ENCODE results near the gene PTPN12.

PTPN12 gene

DNA sequence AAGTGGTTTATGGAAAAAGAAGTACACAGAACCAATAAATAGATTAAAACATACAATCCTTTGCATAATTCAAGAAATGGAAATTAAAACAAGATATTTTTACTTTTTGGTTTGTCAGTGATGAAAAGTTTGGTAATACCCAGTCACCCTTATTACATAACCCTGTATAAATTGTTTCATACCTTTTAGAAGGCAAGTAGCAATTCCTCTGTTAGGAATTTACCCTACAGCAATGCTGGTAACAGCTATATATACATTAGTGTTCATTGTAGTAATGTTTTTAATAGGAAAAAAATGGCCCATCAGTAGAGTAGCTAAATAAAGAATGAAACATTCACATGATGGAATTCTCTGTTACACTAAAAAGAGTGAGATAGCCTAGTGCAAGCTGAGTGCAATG, 42.7 kb downstream of the PTPN12 start:
- Histone ChIP-seq H3K9me3 (ENCODE audit: control insufficient read depth, insufficient read depth, low read length) (no peaks in the 10 kb centered on the region), H3K9ac (ENCODE audit: low read depth, low read length) (no peak overlapping the region), H3K36me3 (ENCODE audit: insufficient read depth, low read length) (peaks cover 5% of the 10 kb centered on the region; the same call in 1 of the 2 replicates), H3K4me1 (ENCODE audit: insufficient read depth, low read length) (no peaks in the 10 kb centered on the region)

DNA sequence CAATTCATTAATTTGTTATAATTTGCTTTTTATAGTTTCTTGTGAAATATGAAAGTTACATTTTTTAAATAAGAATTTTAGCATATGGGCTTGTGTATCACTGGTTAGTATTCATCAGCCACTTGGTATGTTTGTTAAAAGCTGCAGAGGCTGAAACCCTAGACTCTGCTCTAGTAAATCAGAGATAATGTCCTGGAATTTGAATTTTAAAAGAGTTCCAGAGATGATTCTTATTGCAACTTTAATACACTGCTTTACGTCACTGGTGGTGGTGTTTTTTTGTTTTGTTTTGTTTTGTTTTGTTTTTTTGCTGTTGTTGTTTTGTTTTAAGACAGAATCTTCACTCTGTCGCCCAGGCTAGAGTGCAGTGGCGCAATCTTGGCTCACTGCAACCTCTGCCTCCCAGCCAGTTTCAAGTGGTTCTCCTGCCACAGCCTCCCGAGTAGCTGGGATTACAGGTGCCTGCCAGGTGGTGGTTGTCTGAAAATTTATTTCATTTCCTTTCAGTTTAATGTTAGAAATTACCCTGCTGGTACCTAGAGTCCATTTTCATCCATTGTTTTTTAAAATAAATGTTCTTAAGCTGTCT, 43.8 kb downstream of the PTPN12 start:
- Histone ChIP-seq H3K9ac (ENCODE audit: low read depth, low read length) (no peak overlapping the region), H3K4me1 (ENCODE audit: insufficient read depth, low read length) (no peaks in the 10 kb centered on the region), H3K9me3 (ENCODE audit: control insufficient read depth, insufficient read depth, low read length) (no peaks in the 10 kb centered on the region), H3K36me3 (ENCODE audit: insufficient read depth, low read length) (peaks cover 5% of the 10 kb centered on the region; the same call in 1 of the 2 replicates)

DNA sequence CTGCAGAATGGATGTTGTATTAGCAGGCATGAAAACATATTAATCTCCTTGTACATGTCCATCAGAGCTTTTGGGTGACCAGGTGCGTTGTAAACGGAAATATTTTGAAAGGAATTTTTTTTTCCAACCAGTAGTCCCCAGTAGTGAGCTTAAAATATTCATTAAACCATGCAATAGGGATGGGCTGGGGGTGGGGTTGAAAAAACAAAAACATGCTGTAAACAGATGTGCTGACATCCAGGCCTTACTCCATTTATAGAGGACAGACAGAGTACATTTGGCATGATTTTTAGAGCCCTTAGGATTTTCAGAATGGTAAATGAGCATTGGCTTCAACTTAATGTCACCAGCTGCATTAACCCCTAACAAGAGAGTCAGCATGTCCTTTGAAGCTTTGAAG, 50.2 kb downstream of the PTPN12 start:
- Histone ChIP-seq H3K36me3 (ENCODE audit: insufficient read depth, low read length) (peaks cover 6% of the 10 kb centered on the region), H3K9ac (ENCODE audit: low read depth, low read length) (no peak overlapping the region), H3K9me3 (ENCODE audit: control insufficient read depth, insufficient read depth, low read length) (no peaks in the 10 kb centered on the region), H3K4me1 (ENCODE audit: insufficient read depth, low read length) (no peaks in the 10 kb centered on the region)

DNA sequence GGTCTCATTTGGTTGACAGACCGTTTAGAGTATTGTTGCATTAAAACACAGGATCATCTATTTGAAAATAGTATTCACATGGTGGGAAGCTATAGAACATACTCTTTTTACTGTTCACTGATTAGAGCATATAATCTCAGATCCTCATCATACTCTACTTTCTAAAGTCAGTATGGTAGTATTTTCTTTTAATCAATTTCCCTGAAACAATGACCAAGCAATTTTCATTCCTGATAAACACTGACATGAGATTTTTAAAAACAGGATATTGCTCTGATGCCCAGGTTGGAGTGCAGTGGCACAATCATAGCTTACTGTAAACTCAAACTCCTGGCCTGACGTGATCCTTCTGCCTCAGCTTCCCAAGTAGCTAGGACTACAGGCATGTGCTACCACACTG, 63.9 kb downstream of the PTPN12 start:
- no peaks in the 10 kb centered on the region for H3K9me3 ChIP-seq (ENCODE audit: control insufficient read depth, insufficient read depth, low read length)
- H3K4me1 ChIP-seq (ENCODE audit: insufficient read depth, low read length), result no peaks in the 10 kb centered on the region
- no peak overlapping the region for H3K9ac ChIP-seq (ENCODE audit: low read depth, low read length)
- peaks cover 20% of the 10 kb centered on the region for H3K36me3 ChIP-seq (ENCODE audit: insufficient read depth, low read length)

DNA sequence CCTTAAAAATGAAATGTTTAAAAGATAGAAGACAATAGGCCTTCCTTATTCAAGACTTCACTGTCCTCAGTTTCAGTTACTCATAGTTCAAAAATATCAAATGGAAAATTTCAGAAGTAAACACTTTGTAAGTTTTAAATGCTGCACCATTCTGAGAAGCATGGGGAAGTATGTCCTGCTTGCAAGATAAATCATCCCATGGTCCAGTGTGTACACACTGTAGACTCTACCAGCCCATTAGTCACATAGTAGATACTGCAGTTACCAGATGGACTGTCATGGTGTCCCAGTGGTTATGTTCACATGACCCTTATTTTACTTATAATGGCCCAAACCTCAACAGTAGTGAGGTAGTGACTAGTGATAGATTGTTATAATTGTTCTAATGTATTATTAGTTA, 69.5 kb downstream of the PTPN12 start:
- Histone ChIP-seq H3K9me3 (ENCODE audit: control insufficient read depth, insufficient read depth, low read length) (no peaks in the 10 kb centered on the region), H3K36me3 (ENCODE audit: insufficient read depth, low read length) (peaks cover 3% of the 10 kb centered on the region; the same call in 1 of the 2 replicates), H3K4me1 (ENCODE audit: insufficient read depth, low read length) (no peaks in the 10 kb centered on the region), H3K9ac (ENCODE audit: low read depth, low read length) (no peak overlapping the region)

DNA sequence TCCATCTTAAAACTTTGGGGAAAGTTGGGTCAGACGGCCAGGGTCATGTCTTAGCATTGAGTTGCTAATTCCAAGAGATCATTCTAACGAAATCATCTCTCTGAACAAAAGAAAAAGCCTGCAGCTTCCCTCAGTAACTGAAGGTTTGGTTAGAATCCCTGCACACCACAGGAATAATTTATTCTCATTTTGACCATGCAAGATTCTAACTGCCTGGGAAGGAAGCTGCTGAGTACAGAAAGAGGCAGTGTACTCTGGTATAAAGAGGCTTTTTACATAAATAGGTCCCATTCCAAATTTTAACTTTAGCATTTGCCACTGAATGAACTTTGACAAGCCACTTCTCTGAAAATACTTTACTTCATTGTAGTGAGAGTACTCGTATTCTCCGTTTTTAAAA, 82.2 kb downstream of the PTPN12 start:
- Histone ChIP-seq H3K36me3 (ENCODE audit: insufficient read depth, low read length) (peaks cover 14% of the 10 kb centered on the region), H3K9ac (ENCODE audit: low read depth, low read length) (no peak overlapping the region), H3K9me3 (ENCODE audit: control insufficient read depth, insufficient read depth, low read length) (no peaks in the 10 kb centered on the region), H3K4me1 (ENCODE audit: insufficient read depth, low read length) (no peaks in the 10 kb centered on the region)

DNA sequence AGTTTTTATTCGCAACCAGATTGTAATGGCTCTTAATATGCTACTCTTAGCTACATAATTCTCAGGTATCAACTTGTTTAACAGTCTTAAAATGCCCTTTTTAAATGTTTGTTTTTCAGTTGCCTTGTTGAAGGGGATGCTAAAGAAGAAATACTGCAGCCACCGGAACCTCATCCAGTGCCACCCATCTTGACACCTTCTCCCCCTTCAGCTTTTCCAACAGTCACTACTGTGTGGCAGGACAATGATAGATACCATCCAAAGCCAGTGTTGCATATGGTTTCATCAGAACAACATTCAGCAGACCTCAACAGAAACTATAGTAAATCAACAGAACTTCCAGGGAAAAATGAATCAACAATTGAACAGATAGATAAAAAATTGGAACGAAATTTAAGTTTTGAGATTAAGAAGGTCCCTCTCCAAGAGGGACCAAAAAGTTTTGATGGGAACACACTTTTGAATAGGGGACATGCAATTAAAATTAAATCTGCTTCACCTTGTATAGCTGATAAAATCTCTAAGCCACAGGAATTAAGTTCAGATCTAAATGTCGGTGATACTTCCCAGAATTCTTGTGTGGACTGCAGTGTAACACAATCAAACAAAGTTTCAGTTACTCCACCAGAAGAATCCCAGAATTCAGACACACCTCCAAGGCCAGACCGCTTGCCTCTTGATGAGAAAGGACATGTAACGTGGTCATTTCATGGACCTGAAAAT, 89.7 kb downstream of the PTPN12 start:
- Histone ChIP-seq H3K4me1 (ENCODE audit: insufficient read depth, low read length) (no peaks in the 10 kb centered on the region), H3K9ac (ENCODE audit: low read depth, low read length) (no peak overlapping the region), H3K36me3 (ENCODE audit: insufficient read depth, low read length) (peaks cover 27% of the 10 kb centered on the region), H3K9me3 (ENCODE audit: control insufficient read depth, insufficient read depth, low read length) (no peaks in the 10 kb centered on the region)

DNA sequence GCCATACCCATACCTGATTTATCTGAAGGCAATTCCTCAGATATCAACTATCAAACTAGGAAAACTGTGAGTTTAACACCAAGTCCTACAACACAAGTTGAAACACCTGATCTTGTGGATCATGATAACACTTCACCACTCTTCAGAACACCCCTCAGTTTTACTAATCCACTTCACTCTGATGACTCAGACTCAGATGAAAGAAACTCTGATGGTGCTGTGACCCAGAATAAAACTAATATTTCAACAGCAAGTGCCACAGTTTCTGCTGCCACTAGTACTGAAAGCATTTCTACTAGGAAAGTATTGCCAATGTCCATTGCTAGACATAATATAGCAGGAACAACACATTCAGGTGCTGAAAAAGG, 90.2 kb downstream of the PTPN12 start:
- Histone ChIP-seq H3K9me3 (ENCODE audit: control insufficient read depth, insufficient read depth, low read length) (no peaks in the 10 kb centered on the region), H3K36me3 (ENCODE audit: insufficient read depth, low read length) (peaks cover 32% of the 10 kb centered on the region), H3K9ac (ENCODE audit: low read depth, low read length) (no peak overlapping the region), H3K4me1 (ENCODE audit: insufficient read depth, low read length) (no peaks in the 10 kb centered on the region)

DNA sequence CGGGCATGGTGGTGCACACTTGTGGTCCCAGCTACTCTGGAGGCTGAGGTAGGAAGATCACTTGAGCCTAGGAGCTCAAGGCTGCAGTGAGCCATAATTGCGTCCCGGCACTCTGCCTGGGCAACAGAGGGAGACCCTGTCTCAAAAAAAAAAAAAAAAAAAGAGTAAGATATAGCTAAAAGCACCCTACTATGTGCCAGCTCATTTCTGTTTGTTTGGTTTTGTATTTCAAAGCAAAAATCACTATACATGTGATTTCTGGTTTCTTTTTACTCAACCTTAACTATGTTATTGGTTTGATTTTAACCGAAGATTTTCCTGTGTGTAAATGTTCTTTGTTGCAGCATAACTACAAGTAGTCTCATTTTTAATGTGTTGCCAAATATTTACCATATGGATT, 92.7 kb downstream of the PTPN12 start:
- peaks cover 33% of the 10 kb centered on the region for H3K36me3 ChIP-seq (ENCODE audit: insufficient read depth, low read length)

DNA sequence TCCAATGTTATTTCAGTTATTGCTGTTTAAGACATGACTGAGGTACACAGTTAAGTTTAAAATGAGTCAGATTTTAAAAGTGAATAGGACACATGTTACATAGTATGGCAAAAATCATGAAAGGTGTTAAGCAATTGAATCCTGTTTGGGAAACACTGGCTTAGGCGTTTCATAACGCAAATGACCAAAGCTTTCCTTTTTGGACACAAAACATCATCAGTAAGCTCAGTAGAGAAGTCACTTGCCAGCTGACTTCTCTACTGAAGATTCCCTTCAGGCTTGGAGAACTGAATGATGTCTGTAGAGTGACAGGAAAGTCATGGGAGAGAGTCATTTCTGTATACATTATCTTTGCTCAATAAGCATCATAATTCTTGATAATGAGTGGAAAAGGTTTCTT, 94.7 kb downstream of the PTPN12 start:
- H3K9ac ChIP-seq (ENCODE audit: low read depth, low read length), result no peak overlapping the region
- peaks cover 39% of the 10 kb centered on the region for H3K36me3 ChIP-seq (ENCODE audit: insufficient read depth, low read length)
- H3K9me3 ChIP-seq (ENCODE audit: control insufficient read depth, insufficient read depth, low read length), result no peaks in the 10 kb centered on the region

More for the DNA sequence above, 92.7 kb downstream of the PTPN12 start:
- no peaks in the 10 kb centered on the region for H3K9me3 ChIP-seq (ENCODE audit: control insufficient read depth, insufficient read depth, low read length)
- H3K9ac ChIP-seq (ENCODE audit: low read depth, low read length), result no peak overlapping the region
- no peaks in the 10 kb centered on the region for H3K4me1 ChIP-seq (ENCODE audit: insufficient read depth, low read length)

DNA sequence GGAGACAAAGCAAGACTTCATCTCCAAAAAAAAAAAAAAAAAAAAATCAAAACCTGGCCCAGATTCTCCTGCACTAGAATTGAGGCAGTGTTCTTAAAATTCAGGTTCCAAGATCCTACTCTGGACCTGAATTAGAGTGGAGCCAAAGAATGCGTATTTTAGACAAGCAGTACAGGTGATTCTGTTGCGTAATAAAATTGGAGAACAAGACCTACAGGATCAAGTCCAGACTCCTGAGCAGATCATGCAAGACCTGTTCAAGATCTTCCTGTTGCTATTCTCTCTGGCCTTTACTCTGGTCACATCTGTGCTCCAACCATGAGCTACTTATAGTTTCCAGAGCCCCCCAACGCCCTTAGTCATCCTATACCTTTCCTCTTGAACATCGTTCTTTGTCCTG, 107.7 kb downstream of the PTPN12 start:
- H3K4me1 ChIP-seq (ENCODE audit: insufficient read depth, low read length), result no peaks in the 10 kb centered on the region
- no peak overlapping the region for H3K9ac ChIP-seq (ENCODE audit: low read depth, low read length)
- no peaks in the 10 kb centered on the region for H3K9me3 ChIP-seq (ENCODE audit: control insufficient read depth, insufficient read depth, low read length)
- H3K36me3 ChIP-seq (ENCODE audit: insufficient read depth, low read length), result peaks cover 10% of the 10 kb centered on the region

More for the DNA sequence above, 94.7 kb downstream of the PTPN12 start:
- H3K4me1 ChIP-seq (ENCODE audit: insufficient read depth, low read length), result no peaks in the 10 kb centered on the region

DNA sequence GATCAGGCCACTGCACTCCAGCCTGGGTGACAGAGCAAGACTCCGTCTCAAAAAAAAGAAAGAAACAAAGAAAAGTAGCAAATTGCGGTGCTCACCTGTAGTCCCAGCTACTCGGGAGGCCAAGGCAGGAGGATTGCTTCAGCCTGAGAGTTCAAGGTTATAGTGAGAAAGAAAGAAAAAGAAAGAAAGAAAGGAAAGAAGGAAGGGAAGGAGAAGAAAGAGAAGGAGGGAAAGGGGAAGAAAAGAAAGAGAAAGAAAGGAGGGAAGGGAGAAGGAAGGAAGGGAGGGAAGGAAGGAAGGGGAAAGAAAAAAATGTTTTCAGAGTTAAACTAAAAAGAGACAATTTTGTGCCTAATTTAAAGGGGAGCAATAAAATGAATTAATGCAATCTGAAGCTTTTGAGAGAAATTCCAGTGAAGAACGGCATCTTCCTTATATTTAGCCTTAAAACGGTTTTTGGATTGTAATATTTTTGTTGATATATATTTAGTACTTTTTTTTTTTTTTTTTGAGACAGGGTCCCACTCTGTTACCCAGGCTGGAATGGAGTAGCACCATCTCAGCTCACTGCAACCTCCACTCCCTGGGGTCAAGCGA, 111.7 kb downstream of the PTPN12 start:
- peaks cover 7% of the 10 kb centered on the region for H3K36me3 ChIP-seq (ENCODE audit: insufficient read depth, low read length)
- no peaks in the 10 kb centered on the region for H3K4me1 ChIP-seq (ENCODE audit: insufficient read depth, low read length)
- no peak overlapping the region for H3K9ac ChIP-seq (ENCODE audit: low read depth, low read length)
- no peaks in the 10 kb centered on the region for H3K9me3 ChIP-seq (ENCODE audit: control insufficient read depth, insufficient read depth, low read length)

DNA sequence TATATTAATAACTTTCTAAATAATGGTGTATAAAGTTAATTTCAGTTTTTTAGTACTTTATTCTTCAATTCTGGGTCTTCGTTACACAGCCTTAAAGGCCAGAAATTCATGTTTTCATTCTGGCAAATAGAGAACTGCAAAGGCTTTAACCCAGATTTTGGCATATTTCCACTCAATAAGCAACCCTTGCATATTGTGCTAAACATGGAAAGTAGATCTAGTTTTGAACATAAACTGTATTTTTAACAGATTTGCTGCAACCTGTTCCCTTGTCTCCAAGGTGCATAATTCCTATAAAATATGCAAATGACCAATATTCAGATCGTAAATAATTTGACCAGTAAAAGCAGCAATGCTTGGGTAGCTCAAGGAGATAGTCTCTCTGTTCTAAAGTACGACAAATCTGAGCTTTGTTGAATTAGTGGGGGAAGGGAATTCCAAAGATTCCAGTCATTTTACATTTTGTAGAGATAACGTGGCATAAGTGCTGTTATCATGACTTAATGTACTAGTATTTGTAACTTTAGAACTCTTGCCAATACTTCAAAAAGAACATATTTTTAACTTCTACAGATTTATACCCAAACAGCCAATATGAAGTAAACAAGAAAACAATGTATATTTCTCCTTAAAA, 112.7 kb downstream of the PTPN12 start:
- H3K9ac ChIP-seq (ENCODE audit: low read depth, low read length), result no peak overlapping the region

DNA sequence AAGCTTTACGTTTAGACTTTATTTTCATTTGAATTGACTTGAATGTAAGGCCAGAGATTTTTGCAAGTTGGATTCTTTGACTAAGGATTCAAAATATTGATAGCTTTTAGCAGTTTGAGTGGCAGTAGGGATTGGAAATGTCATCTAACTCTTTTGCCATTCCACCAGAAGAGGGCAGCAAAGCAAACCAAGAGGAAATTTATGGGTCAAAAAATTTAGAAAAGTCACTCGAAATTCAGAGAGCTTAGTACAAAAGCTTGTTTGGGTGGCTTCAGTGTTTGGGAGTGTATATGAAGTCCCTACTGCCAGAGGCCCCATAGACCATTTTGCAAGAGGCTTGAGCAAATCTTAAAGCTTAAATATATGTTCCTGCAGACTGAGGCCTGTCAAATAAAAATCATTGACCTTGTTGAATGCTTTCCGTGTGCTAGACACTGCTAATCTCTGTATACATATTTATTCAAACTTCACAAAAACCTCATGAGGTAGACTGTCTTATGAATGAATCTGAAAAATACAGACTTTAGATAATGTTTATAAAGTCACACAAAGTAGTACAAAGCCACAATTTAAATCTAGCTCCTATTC, 114.6 kb downstream of the PTPN12 start:
- Histone ChIP-seq H3K9ac (ENCODE audit: low read depth, low read length) (no peak overlapping the region), H3K4me1 (ENCODE audit: insufficient read depth, low read length) (no peaks in the 10 kb centered on the region), H3K36me3 (ENCODE audit: insufficient read depth, low read length) (peaks cover 19% of the 10 kb centered on the region), H3K9me3 (ENCODE audit: control insufficient read depth, insufficient read depth, low read length) (no peaks in the 10 kb centered on the region)

More for the DNA sequence above, 112.7 kb downstream of the PTPN12 start:
- Histone ChIP-seq H3K36me3 (ENCODE audit: insufficient read depth, low read length) (peaks cover 10% of the 10 kb centered on the region), H3K9me3 (ENCODE audit: control insufficient read depth, insufficient read depth, low read length) (no peaks in the 10 kb centered on the region), H3K4me1 (ENCODE audit: insufficient read depth, low read length) (no peaks in the 10 kb centered on the region)

Data from ES-I3 (cell line).